Jurkat, Clone E6-1 (cell line): ENCODE results near the gene DYRK3.

Experiments used
- DNase-seq: peaks from one replicate; pipeline ENCODE4 v3.0.0-alpha.2; 2011; ENCODE audit warnings: low read depth, low spot score
- H3K4me3 ChIP-seq: 2 replicates; pipeline ENCODE4 v1.5.1; 2011; ENCODE audit warnings: mild to moderate bottlenecking, low read length, control low read depth, moderate library complexity

DYRK3 gene

DNA sequence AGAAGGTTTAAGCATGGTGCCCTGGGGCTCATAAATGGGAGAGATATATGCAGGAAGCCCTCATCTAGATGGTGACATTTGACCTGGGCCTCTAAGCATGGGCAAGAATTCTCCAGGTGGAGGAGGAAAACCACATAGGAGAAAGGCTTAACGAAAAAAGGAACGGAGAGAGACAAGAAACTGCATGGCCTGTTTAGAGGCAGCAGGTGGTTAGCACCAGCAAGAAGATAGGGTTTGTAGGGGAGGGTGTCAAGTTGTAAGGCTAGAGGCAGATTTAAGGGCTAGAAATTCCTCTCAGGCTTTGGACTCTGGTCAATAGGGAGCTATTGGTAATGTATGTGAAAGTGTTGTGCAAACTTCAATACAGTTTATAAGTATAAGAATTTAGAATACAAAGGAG, 41.2 kb downstream of the DYRK3 start:
- H3K4me3 ChIP-seq: no peak overlapping the region
- DNase-seq: no peak

DNA sequence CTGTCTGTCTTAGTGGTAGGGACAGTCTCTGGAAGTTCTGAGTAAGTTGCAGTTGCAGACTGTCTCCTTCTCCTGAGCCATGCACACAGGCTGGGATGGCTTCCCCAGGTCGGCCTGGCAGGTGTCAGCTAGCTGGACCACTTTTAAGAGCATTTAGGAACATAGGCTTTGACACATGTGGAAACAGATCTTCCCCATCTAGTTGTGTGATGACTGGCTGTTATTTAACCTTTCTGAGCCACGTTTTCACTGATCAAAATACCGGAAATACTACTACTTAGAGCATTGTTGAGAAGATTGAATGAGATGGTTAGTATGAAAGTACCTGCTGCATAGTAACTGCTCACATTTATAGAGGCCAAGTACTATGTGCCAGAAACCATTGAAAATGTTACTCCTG, 43.2 kb downstream of the DYRK3 start:
- no peak overlapping the region for H3K4me3 ChIP-seq
- no peak for DNase-seq

DNA sequence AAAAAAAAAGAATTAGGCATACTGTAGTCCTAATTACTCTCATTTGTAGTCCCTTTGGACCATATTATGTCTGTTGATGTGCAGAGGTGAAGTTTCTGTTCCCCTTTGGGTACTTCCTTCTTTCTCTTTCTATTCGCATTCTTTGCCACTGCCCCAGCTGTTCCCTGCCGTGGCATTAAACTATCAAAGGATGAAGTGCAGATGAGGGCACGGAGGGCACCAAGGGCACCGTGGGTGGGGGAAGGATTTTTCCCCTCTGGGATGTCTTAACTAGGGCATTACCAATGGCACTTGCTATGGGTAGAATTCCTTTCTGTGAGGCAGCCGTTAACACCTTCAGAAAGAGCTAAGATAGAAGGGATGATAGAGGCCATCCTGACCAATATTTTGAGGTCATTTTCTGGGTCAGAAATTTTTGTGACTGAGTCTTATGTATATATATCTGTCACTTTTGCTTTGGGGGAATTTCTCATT, 44.4 kb downstream of the DYRK3 start:
- H3K4me3 ChIP-seq: no peak overlapping the region
- no peak for DNase-seq

DNA sequence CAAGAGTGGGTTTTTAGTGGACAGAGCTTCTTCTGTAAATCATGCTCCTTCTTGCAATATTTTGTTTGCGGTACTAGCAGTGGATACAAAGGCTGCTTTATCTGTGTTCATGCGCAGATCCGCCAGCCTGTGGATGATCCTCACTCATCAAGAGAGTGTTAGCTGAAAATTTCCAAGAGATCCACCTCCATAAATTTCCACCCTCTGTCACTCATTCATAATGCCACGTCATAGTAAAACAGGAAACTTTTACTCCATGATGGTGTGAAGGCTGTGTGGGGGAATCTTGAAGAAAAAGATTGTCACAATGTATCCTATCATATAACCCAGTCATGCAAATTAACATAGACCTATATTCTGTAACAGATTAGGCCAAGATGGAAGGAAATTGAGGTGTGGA, 44.9 kb downstream of the DYRK3 start:
- no peak for DNase-seq
- H3K4me3 ChIP-seq: no peak overlapping the region

DNA sequence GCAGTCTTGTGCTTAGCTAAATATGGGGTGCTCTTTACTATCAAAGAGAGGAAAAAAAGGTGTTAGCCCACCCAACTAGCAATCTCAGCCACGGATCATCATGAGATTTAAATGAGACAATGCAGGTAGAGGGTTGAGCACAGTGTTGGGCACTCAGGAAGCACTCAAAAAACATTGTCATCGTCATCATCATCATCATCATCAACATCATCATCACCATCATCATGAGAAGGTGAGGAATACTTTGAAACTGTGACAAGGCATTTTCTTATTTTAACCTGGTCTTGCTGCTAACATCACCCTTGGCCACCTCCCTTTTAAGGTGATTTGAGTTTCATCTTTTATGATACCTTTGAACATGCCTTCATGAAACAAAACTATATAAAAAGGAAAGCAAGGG, 46.0 kb downstream of the DYRK3 start:
- no peak overlapping the region for H3K4me3 ChIP-seq
- DNase-seq: no peak

DNA sequence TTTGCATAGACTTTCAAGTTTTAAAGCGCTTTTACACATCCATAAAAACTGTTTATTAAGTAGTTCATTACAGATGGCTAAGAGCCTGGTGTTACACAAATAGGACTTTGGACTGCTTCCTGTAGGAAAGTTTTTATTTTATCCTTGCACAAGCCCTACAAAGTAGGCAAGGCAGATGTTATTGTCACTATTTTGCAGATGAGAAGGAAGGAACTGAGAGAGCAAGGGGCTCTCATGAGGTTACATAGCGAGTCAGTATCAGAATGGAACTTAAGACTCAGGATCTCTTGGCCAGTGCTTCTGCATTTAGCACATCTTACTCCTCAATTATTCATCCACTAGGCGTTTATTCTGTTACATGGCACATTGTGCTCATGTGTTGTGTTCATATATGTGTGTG, 46.8 kb downstream of the DYRK3 start:
- no peak for DNase-seq
- no peak overlapping the region for H3K4me3 ChIP-seq

DNA sequence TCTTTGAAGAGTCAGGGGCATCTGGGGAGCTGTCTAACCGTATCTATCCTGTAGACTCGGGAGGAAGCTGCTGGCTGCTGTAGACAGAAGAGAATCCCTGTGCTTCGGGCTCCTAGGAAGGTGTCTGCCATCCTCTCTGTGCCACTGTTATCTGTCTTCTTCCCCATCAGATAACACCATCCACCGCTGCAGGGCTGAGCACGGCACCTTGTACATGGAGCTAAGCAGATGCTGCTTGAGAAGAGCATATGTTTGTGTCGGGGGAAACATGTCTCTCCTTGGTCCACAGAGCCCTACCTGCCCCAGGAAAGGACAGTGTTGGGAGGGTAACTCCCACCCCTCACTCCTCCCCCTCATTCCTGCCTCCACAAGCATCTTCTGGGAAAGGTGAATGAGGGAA, 48.0 kb downstream of the DYRK3 start:
- DNase-seq: no peak
- no peak overlapping the region for H3K4me3 ChIP-seq

DNA sequence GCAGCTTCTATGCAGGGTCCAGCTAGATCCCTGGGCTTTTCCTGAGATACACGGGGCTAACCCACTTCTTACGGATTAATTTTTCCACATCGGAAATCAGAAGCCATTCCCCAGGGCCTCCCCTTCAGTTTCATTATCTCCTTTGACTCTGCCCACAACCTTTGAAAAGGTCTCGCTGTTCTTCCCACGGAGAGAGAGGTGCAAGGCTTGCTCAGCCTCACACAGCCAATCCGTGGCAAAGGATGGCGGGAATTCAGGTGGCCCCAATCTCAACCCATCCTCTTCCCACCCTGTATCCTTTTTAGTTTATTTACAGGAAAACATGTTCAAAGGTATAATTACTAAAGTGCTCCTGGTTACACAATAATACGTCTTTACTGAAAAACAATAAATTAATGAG, 48.7 kb downstream of the DYRK3 start:
- H3K4me3 ChIP-seq: no peak overlapping the region

DNA sequence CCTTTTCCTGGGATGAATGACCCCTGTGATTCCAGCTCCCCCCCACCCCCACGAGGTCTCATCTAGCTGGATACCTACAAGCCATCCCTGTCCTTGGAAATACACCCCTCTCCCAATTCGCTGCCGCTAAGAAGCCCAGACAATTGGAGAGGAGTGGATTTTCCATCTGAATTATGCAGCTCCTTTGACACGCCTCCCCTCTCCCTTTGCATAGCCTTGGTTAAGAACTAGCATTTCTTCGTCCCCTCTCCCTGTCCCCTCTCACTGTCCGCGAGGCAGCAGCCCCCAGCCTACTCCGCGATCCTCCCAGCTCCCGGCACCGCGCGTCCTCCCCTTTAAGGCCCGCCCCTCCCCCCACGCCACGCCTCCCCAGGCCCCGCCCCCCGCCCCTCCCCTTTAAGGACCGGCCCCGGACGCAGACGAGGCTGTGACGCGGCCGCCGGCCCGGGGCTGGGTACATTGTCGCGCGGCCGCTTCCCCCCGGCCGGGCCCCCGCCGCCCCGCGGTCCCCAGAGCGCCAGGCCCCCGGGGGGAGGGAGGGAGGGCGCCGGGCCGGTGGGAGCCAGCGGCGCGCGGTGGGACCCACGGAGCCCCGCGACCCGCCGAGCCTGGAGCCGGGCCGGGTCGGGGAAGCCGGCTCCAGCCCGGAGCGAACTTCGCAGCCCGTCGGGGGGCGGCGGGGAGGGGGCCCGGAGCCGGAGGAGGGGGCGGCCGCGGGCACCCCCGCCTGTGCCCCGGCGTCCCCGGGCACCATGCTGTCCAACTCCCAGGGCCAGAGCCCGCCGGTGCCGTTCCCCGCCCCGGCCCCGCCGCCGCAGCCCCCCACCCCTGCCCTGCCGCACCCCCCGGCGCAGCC, 49.4 kb downstream of the DYRK3 start, which contains the start of gene MAPKAPK2:
MAPKAPK2 (plus strand) TSS at position 428 of the 856 bp plus-strand sequence; CDS start at position 753, 325 bp downstream.
- DNase-seq: no peak
- peak within 1 kb of the TSS; percentile 89 for H3K4me3 ChIP-seq

More for the DNA sequence above, 48.7 kb downstream of the DYRK3 start:
- no peak for DNase-seq

DNA sequence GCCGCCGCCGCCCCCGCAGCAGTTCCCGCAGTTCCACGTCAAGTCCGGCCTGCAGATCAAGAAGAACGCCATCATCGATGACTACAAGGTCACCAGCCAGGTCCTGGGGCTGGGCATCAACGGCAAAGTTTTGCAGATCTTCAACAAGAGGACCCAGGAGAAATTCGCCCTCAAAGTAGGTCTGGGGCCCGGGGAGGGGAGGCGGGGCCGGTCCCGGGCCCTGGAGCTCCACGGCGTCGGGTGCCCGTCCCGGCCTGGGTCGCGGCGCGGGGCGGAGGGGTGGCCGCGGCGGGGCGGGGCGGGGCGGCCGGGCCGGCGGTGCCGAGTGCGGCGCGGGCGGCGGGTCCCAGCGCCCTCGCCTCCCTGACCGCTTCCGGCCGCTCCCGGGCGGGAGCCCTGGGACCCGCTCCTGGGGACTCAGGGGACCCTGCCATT, 50.0 kb downstream of the DYRK3 start:
- no peak for DNase-seq
- peak overlapping the region; percentile 89 for H3K4me3 ChIP-seq

DNA sequence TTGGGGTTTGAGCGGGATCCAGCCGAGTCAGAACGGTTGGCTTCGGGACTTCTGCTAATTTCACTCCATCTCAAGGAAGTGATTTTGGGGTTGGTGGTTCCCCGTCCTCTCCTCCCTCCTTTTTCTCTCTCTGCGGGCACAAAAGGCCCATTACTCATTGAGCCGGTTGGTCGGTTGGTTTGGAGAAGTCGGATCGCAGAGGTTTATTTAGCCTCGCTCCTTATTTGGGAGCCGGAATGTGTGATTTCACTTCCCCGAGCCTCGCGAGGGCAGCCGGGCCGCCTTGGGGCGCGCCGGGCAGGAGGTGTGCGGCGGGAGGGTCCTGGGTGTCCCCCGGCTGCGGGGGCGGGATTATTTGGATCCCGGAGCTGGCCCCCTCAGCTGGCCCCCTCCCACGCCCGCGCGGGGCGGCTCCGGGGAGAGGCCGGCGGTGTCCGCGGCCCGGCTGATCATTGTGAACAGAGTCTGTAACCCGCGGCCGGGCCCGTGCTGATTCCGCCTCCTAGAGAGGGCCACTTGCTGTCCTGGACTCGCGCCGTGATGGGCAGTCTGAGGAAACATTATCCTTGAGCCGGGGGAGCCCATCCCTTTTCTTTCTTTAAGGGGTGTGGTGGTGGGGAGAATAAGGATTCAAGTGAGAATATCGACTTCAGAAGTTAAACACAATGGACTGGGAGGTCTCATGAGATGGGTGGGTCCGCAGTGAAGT, 50.6 kb downstream of the DYRK3 start:
- peak overlapping the region; percentile 89 for H3K4me3 ChIP-seq
- no peak for DNase-seq

DNA sequence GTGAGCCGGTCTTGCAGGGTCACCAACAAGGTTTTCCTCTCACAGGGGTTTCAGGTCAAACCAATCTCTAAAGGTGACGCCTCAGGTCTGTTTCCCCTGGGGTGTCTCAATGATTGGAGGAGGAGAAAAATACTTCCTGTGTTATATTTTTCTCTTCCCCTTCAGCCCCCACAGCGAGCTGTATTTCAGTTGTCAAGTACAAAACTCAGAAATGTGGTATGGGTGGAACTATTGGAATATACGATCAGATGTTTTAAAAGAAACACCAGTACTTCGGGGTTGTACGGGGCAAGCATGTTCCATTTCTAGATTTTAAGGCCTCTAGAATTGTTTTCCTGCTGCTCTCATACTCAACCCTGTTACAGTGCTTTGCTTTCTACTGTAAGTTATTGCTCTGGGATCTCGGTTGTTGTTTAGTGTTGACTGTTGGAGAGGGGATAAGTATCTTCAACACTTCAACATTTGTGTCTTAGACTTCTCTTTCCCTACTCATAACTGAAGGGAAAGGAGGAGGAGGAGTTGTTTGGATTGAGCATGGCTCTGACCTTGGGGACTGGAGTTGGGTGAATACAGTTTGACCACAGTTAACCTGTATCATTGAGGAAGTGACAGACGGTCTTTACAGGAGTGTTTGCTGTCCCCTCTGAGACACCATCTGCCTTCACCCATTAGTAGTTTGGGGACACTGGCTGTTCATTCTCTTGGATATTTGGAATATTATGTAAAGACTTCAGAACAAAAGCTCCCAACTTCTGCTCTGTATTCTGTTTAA, 51.3 kb downstream of the DYRK3 start:
- peak overlapping the region; percentile 89 for H3K4me3 ChIP-seq
- DNase-seq: no peak

DNA sequence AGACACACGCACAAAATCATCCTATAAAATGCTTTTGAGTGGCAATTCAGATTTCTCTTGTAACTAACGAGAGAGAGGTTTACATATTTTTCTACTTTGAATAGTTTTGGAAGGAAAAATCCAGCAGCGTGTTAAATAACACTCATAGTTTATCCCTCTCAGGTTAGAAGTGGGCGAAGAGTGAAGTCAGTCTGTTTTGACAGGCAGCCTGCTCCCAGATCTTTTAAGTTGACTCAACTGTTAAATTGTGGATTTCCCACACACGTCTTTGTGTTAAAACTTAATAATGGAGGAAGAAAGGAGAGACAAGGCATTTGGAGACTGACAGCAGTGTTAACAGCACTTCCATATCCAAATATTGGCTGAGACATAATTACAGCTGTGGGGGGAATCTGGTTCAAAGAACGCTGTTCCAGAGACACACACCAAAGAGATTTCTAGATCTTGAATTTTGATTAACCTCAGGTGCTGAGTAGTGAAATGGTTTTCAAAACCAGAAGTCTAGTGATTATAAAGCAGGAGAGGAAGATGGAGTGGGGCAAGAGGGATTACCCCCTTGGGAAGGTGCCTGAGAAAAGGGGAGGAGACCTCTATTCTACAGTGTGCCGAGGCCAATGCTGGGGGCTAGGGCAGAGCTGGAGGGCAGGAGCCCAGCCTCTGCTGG, 52.0 kb downstream of the DYRK3 start:
- no peak overlapping the region for H3K4me3 ChIP-seq

DNA sequence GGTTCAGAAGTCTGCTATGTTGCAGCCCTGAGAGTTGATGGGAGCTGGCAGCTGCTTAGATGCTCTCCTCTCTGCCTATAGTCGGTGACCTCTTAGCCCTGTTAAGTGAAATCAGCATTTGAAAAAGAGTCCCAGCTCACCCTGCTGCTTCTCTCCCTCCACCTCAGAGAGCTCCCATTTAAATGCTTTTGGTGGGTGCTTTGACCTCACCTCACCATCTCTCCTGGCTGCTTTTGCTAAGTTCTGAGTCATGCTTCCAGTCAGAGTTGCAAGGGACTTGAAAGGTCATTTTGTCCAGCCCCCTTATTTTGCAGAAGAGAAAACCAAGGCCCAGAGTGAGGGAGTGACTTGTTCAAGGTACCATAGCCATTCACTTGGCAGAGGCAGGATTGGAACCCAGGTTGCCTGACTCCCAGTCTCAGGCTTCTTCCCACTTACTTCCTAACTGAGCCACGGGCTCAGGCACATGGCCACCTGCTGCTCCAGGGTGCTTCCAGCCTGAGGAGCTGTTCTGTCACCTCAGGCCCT, 52.6 kb downstream of the DYRK3 start:
- no peak overlapping the region for H3K4me3 ChIP-seq
- no peak for DNase-seq

More for the DNA sequence above, 52.0 kb downstream of the DYRK3 start:
- DNase-seq: no peak

DNA sequence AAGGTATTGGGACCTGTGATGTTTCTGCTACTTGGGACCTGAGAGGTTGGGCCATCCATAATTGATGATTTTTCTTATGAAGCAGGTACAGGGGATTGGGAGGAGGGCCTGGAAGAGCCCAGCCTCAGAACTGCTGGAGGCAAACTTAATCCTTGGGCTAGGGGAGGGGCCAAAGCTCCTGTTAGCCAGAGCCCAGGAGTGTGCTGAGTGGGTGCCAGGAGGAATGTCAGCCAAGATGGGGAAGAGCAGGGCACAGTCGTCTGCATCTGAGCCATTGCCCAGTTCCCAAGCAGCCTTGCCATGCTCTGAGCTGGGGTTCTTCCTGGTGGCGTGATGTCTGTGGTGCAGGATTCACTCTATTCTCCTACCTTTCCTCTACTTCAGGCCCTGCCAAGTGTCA, 55.2 kb downstream of the DYRK3 start:
- DNase-seq: no peak
- H3K4me3 ChIP-seq: no peak overlapping the region

DNA sequence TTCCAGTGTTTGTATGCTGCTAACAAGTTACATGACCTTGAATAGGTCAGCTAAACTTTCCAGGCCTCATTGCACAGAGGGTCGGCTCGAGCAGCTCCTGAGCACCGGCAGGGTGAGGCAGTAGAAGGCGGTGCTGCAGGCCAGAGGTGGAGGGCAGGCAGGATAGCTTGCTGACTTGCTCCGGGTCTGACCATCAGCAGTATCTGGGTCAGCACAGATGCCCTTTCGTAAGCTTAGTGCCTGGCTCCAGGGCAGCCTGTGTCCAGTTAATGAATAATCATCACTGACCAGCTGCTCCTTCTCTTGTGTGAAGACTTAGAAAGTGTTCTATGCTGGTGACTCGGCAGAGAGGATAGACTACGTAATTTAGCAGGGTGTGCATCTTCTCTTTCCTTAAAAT, 56.3 kb downstream of the DYRK3 start:
- H3K4me3 ChIP-seq: no peak overlapping the region
- DNase-seq: no peak

DNA sequence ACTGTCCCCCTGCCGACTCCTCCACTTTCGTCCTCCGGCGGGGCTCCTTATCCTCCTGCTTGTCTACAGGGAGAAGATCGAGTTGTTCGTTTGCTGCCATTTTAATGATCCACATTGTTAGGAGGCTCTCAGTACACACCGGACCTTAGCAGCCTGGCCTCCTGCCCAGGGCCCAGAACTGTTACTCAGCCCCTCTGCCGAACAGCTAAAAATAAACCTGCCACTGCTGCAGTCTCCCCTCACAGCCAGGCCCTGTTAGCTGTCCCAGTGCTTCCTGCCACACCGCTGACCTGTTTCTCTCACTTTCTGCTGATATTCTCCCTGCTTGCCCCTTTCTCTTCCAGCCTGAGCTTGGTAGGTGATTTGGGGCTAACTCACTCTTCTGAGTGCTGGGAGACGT, 57.7 kb downstream of the DYRK3 start:
- H3K4me3 ChIP-seq: no peak overlapping the region
- no peak for DNase-seq

DNA sequence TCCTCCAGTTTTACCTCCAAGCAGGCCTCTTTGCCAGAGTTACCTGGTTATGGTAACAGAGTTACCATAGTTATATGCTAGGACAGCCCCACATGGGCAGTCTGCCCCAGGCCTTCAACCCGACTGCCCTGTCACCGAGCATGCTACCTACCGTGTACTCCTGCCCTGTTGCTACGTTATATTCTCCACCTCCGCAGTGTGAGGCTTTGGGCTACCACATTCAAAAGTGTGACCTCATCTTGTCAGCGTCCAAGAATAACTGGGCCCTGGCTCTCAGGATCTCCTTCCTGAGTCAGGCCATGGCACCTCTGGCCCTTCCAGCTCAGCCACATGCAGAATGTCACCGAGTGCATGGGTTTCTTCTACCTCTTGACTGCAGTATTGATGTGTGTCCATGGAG, 58.3 kb downstream of the DYRK3 start:
- H3K4me3 ChIP-seq: no peak overlapping the region
- no peak for DNase-seq
